Fibroblast of lung (primary cell): ENCODE measurements around the gene CYBA. TPM values are rescaled to one million over a fixed set of nuclear protein-coding genes. Genes with fewer than 3 reads are reported as not detected.

Experiments
- DNase-seq, 2 donors: peaks; one replicate each; pipeline versions ENCODE4 v3.0.0 to v3.0.0-alpha.2; 2010; ENCODE audit warnings: low read depth in 2 of 2
- H2AFZ ChIP-seq: 2 replicates; pipeline ENCODE4 v1.5.1; 2012; ENCODE audit warnings: low read length, control low read depth, inconsistent platforms
- H3K27ac ChIP-seq: 2 replicates; pipeline ENCODE4 v1.5.1; 2011; ENCODE audit warnings: low read length, control low read depth; ENCODE audit not compliant: insufficient read depth
- H3K27me3 ChIP-seq: 2 replicates; pipeline ENCODE4 v1.5.1; 2011; ENCODE audit warnings: mild to moderate bottlenecking, low read length; ENCODE audit not compliant: control insufficient read depth, insufficient read depth
- H3K36me3 ChIP-seq: 2 replicates; pipeline ENCODE4 v1.5.1; 2011; ENCODE audit warnings: low read length; ENCODE audit not compliant: control insufficient read depth, insufficient read depth
- H3K4me1 ChIP-seq: 2 replicates; pipeline ENCODE4 v1.5.1; 2011; ENCODE audit warnings: low read length; ENCODE audit not compliant: control insufficient read depth, insufficient read depth; ENCODE audit errors: extremely low read depth
- H3K4me2 ChIP-seq: 2 replicates; pipeline ENCODE4 v1.5.1; 2011; ENCODE audit warnings: low read length, control low read depth; ENCODE audit not compliant: insufficient read depth; ENCODE audit errors: extremely low read depth
- H3K4me3 ChIP-seq, 4 experiments: fragments of 200-600 bp in 1 of 4; sonication (generic) in 1 of 4; replicated peaks in 1 of 4; 2 replicates each; pipeline ENCODE4 v1.5.1; 2011 to 2016; ENCODE audit warnings: low read length in 4 of 4, low read depth in 3 of 4, mild to moderate bottlenecking in 3 of 4, control low read depth in 2 of 4, inconsistent platforms in 1 of 4, mixed read lengths in 1 of 4; ENCODE audit not compliant: insufficient read depth in 1 of 4; ENCODE audit errors: control extremely low read depth in 1 of 4
- H3K79me2 ChIP-seq: 2 replicates; pipeline ENCODE4 v1.5.1; 2012; ENCODE audit warnings: mild to moderate bottlenecking, low read length, inconsistent platforms; ENCODE audit not compliant: control insufficient read depth, insufficient read depth
- H3K9ac ChIP-seq: 2 replicates; pipeline ENCODE4 v1.5.1; 2011; ENCODE audit warnings: mild to moderate bottlenecking, low read length, control low read depth; ENCODE audit not compliant: insufficient read depth
- H3K9me3 ChIP-seq: 2 replicates; pipeline ENCODE4 v1.5.1; 2012; ENCODE audit warnings: low read depth, low read length; ENCODE audit not compliant: control insufficient read depth, insufficient read depth
- H4K20me1 ChIP-seq: 2 replicates; pipeline ENCODE4 v1.5.1; 2011; ENCODE audit warnings: low read length; ENCODE audit not compliant: control insufficient read depth, insufficient read depth; ENCODE audit errors: extremely low read depth
- CTCF ChIP-seq, 2 donors: IDR thresholded peaks in 1 of 2; conservative IDR thresholded peaks in 1 of 2; 1 replicate in 1 of 2; 2 replicates in 1 of 2; pipeline ENCODE4 v1.5.1; 2011 to 2012; ENCODE audit warnings: low read length in 2 of 2, control low read depth in 1 of 2, inconsistent platforms in 1 of 2, low read depth in 1 of 2, mild to moderate bottlenecking in 1 of 2
- EZH2 ChIP-seq: IDR thresholded peaks from 2 replicates; pipeline ENCODE4 v1.5.1; 2012; ENCODE audit warnings: low read length, control low read depth, mild to moderate bottlenecking; ENCODE audit errors: missing control alignments
- polyA plus RNA-seq, 2 donors: library from polyadenylated mRNA; depleted of rRNA in 1 of 2; stranded (reverse) in 1 of 2; unstranded in 1 of 2; fragments of >200 nt; gene quantifications; 2 replicates each; pipeline ENCODE4 v1.2.1, GENCODE V29; 2011 to 2012; ENCODE audit warnings: missing spikeins in 1 of 2
- total RNA-seq: library from RNA; depleted of rRNA; stranded (reverse); fragments of >200 nt; gene quantifications from 2 replicates; pipeline ENCODE4 v1.2.1, GENCODE V29; 2014

CYBA gene
- total and polyA plus RNA-seq, 2 donors (not counting 1 experiment from before 2014, with no cell fraction given), result 74.7 to 124 TPM

GRCh38 chr16:88652762-88653063, 1.9 kb upstream of the CYBA start:
- no peak overlapping the region for H3K4me3 ChIP-seq
- H2AFZ ChIP-seq, result no peak overlapping the region
- no peaks in the 10 kb centered on the region for H3K9me3 ChIP-seq
- H3K36me3 ChIP-seq, result peaks cover 33% of the 10 kb centered on the region
- H3K4me2 ChIP-seq, result no peak overlapping the region
- TF ChIP-seq EZH2 (no peak), CTCF (conservative IDR thresholded peaks at IDR 0.05 in 1 of 2, IDR thresholded peaks at IDR 0.05 in 1 of 2; ENCODE audit: low read depth in 1 of 2, low read length in 2 of 2) (no peak)
- H3K27me3 ChIP-seq, result no peaks in the 10 kb centered on the region
- H3K27ac ChIP-seq, result no peak overlapping the region
- H3K4me1 ChIP-seq, result peaks cover 9% of the 10 kb centered on the region
- no peak overlapping the region for H3K9ac ChIP-seq
- H3K79me2 ChIP-seq, result no peaks in the 10 kb centered on the region
- DNase-seq, result no peak
- no peaks in the 10 kb centered on the region for H4K20me1 ChIP-seq

- Histone ChIP-seq H3K9ac (no peak overlapping the region), H3K27ac (no peak overlapping the region), H2AFZ (no peak overlapping the region), H3K36me3 (peaks cover 30% of the 10 kb centered on the region), H4K20me1 (no peaks in the 10 kb centered on the region), H3K4me2 (no peak overlapping the region), H3K9me3 (no peaks in the 10 kb centered on the region), H3K4me3 (no peak overlapping the region), H3K27me3 (no peaks in the 10 kb centered on the region), H3K4me1 (peaks cover 9% of the 10 kb centered on the region), H3K79me2 (no peaks in the 10 kb centered on the region)
- TF ChIP-seq CTCF (conservative IDR thresholded peaks at IDR 0.05 in 1 of 2, IDR thresholded peaks at IDR 0.05 in 1 of 2; ENCODE audit: low read depth in 1 of 2, low read length in 2 of 2) (no peak), EZH2 (no peak)
- DNase-seq, result no peak
Observed at GRCh38 chr16:88651989-88652761, 1.3 kb upstream of the CYBA start.

- no peaks in the 10 kb centered on the region for H3K27me3 ChIP-seq
- H3K36me3 ChIP-seq, result peaks cover 27% of the 10 kb centered on the region
- no peaks in the 10 kb centered on the region for H4K20me1 ChIP-seq
- H3K4me2 ChIP-seq, result peak overlapping the region; percentile 69
- H3K9me3 ChIP-seq, result no peaks in the 10 kb centered on the region
- peaks cover 9% of the 10 kb centered on the region for H3K4me1 ChIP-seq
- H3K27ac ChIP-seq, result peak overlapping the region; percentile 57
- no peak for TF ChIP-seq CTCF (conservative IDR thresholded peaks at IDR 0.05 in 1 of 2, IDR thresholded peaks at IDR 0.05 in 1 of 2; ENCODE audit: low read depth in 1 of 2, low read length in 2 of 2)
- no peak for TF ChIP-seq EZH2
- peak overlapping the region; percentile 36 for H3K9ac ChIP-seq
- H2AFZ ChIP-seq, result no peak overlapping the region
- no peaks in the 10 kb centered on the region for H3K79me2 ChIP-seq
- H3K4me3 ChIP-seq, result peak overlapping the region; percentile 17 to 74 (median 33)
- no peak for DNase-seq
Observed at GRCh38 chr16:88651276-88651988, 579 bp upstream of the CYBA start.
